Colonic mucosa (tissue), 4 donors: ENCODE measurements around the gene IFT80. TPM values are rescaled to one million over a fixed set of nuclear protein-coding genes. Genes with fewer than 3 reads are reported as not detected.

ENCODE experiments used
- DNase-seq: peaks from one replicate; pipeline ENCODE4 v3.0.0-alpha.2; 2020
- H3K27ac ChIP-seq: fragments of 200-600 bp; one replicate; pipeline ENCODE4 v1.8.0; 2021
- H3K27me3 ChIP-seq: fragments of 200-600 bp; one replicate; pipeline ENCODE4 v1.8.0; 2021
- H3K36me3 ChIP-seq: fragments of 200-600 bp; one replicate; pipeline ENCODE4 v1.8.0; 2021
- H3K4me1 ChIP-seq: fragments of 200-600 bp; one replicate; pipeline ENCODE4 v1.8.0; 2021; ENCODE audit warnings: mild to moderate bottlenecking
- H3K4me3 ChIP-seq: fragments of 200-600 bp; one replicate; pipeline ENCODE4 v1.8.0; 2021
- H3K9ac ChIP-seq, 2 donors: one replicate each; pipeline ENCODE4 v1.7.0; 2013; ENCODE audit warnings: control low read depth in 2 of 2, low read depth in 2 of 2, low read length in 2 of 2
- H3K9me3 ChIP-seq: fragments of 200-600 bp; one replicate; pipeline ENCODE4 v1.8.0; 2021
- intact Hi-C: fragments of 100-400 bp; cut with DNase I; formaldehyde crosslinking; loops from one replicate; pipeline ENCODE4 v1.14.1; 2022
- total RNA-seq, 2 donors: library from RNA; stranded (reverse); fragmentation: NEBNext Ultra II Directional in 1 of 2; extraction: Animal tissue kit (Norgen Biotek cat#: 25700) in 1 of 2; gene quantifications; one replicate each; pipeline ENCODE4 v1.2.1, GENCODE V29; 2021
- TF ChIP-seq, protein P1 (sequence below): fragments of 200-600 bp; IDR thresholded peaks from one replicate; pipeline ENCODE4 v1.8.0; 2022; ENCODE audit warnings: antibody characterized with exemption, mild to moderate bottlenecking
- donor health status: healthy.
- donor health status: DM: no; HTN: no; CAD: no.
- donor health status: DM: no; HTN: no; CAD: no.

Gene IFT80
- total RNA-seq, 2 donors from 2014 or later = 13.1 to 13.8 TPM

- Histone ChIP-seq H3K9ac (no peak overlapping the region), H3K27me3 (no peaks in the 10 kb centered on the region), H3K4me3 (no peak overlapping the region), H3K27ac (no peak overlapping the region), H3K36me3 (no peaks in the 10 kb centered on the region), H3K4me1 (no peaks in the 10 kb centered on the region), H3K9me3 (no peaks in the 10 kb centered on the region)
- DNase-seq = no peak
- intact Hi-C loops = no loop called here
- TF ChIP-seq, protein P1, sequence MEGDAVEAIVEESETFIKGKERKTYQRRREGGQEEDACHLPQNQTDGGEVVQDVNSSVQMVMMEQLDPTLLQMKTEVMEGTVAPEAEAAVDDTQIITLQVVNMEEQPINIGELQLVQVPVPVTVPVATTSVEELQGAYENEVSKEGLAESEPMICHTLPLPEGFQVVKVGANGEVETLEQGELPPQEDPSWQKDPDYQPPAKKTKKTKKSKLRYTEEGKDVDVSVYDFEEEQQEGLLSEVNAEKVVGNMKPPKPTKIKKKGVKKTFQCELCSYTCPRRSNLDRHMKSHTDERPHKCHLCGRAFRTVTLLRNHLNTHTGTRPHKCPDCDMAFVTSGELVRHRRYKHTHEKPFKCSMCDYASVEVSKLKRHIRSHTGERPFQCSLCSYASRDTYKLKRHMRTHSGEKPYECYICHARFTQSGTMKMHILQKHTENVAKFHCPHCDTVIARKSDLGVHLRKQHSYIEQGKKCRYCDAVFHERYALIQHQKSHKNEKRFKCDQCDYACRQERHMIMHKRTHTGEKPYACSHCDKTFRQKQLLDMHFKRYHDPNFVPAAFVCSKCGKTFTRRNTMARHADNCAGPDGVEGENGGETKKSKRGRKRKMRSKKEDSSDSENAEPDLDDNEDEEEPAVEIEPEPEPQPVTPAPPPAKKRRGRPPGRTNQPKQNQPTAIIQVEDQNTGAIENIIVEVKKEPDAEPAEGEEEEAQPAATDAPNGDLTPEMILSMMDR = no peak
Observed at GRCh38 chr3:160378331-160379109, 20.5 kb downstream of the IFT80 start.

- Histone ChIP-seq H3K9ac (no peak overlapping the region), H3K4me1 (no peaks in the 10 kb centered on the region), H3K27me3 (no peaks in the 10 kb centered on the region), H3K9me3 (no peaks in the 10 kb centered on the region), H3K27ac (no peak overlapping the region), H3K4me3 (no peak overlapping the region), H3K36me3 (no peaks in the 10 kb centered on the region)
- no peak for DNase-seq
- TF ChIP-seq, protein P1 = no peak
- intact Hi-C loops = no loop called here
Observed at GRCh38 chr3:160376681-160377080, 22.3 kb downstream of the IFT80 start.

GRCh38 chr3:160374925-160375324, 24.1 kb downstream of the IFT80 start:
- Histone ChIP-seq H3K9ac (no peak overlapping the region), H3K27ac (no peak overlapping the region), H3K27me3 (no peaks in the 10 kb centered on the region), H3K9me3 (no peaks in the 10 kb centered on the region), H3K36me3 (no peaks in the 10 kb centered on the region), H3K4me3 (no peak overlapping the region), H3K4me1 (no peaks in the 10 kb centered on the region)
- DNase-seq = no peak
- TF ChIP-seq, protein P1 = no peak
- intact Hi-C loops = no loop called here

DNA sequence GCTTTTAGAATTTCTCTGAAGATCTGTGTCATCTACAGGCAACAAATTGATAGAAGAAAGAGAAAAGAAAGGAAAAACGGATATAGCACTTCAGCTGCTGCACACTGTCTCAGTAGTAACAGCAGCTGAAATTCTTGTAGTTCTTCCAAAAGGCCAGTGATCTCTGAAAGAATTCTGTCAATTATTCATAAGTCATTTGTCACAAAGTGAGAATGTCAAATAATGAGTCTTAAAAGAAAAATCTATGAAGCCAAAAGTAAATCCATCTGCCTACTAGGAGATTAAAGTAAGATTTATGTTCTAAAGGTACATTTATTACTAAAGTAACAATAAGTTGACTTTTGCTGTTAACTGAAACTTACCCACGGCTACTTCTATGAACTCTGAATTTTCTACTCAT, 24.6 kb downstream of the IFT80 start:
- H3K36me3 ChIP-seq = no peaks in the 10 kb centered on the region
- intact Hi-C loops = no loop called here
- TF ChIP-seq, protein P1 = no peak

GRCh38 chr3:160373655-160374054, 25.4 kb downstream of the IFT80 start:
- Histone ChIP-seq H3K9ac (no peak overlapping the region), H3K36me3 (no peaks in the 10 kb centered on the region), H3K4me3 (no peak overlapping the region), H3K4me1 (no peaks in the 10 kb centered on the region), H3K27ac (no peak overlapping the region), H3K27me3 (no peaks in the 10 kb centered on the region), H3K9me3 (no peaks in the 10 kb centered on the region)
- intact Hi-C loops = no loop called here
- TF ChIP-seq, protein P1 = no peak
- no peak for DNase-seq

More for the DNA sequence above, 24.6 kb downstream of the IFT80 start:
- no peaks in the 10 kb centered on the region for H3K4me1 ChIP-seq
- H3K9ac ChIP-seq = no peak overlapping the region
- no peaks in the 10 kb centered on the region for H3K27me3 ChIP-seq
- H3K9me3 ChIP-seq = no peaks in the 10 kb centered on the region
- H3K27ac ChIP-seq = no peak overlapping the region
- no peak for DNase-seq
- no peak overlapping the region for H3K4me3 ChIP-seq
